ENCODE results near the gene TRPM5.

- TF ChIP-seq, protein P1, sequence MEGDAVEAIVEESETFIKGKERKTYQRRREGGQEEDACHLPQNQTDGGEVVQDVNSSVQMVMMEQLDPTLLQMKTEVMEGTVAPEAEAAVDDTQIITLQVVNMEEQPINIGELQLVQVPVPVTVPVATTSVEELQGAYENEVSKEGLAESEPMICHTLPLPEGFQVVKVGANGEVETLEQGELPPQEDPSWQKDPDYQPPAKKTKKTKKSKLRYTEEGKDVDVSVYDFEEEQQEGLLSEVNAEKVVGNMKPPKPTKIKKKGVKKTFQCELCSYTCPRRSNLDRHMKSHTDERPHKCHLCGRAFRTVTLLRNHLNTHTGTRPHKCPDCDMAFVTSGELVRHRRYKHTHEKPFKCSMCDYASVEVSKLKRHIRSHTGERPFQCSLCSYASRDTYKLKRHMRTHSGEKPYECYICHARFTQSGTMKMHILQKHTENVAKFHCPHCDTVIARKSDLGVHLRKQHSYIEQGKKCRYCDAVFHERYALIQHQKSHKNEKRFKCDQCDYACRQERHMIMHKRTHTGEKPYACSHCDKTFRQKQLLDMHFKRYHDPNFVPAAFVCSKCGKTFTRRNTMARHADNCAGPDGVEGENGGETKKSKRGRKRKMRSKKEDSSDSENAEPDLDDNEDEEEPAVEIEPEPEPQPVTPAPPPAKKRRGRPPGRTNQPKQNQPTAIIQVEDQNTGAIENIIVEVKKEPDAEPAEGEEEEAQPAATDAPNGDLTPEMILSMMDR (IDR thresholded peaks at IDR 0.05), result no peak
- TF ChIP-seq EP300 (IDR thresholded peaks at IDR 0.05), result no peak
- TF ChIP-seq POLR2AphosphoS5 (IDR thresholded peaks at IDR 0.05), result no peak
Measured at GRCh38 chr11:2423157-2424025, 20.9 kb downstream of the TRPM5 start.

All from esophagus muscularis mucosa (tissue), 4 donors.